NCI-H2196 (cell line): ENCODE measurements around the gene DSCAM.

Experiments
- DNase-seq: peaks from one replicate; lab custom pipeline; 2025; ENCODE audit not compliant: unreplicated experiment; lab: John Stamatoyannopoulos, UW

Gene DSCAM

DNA sequence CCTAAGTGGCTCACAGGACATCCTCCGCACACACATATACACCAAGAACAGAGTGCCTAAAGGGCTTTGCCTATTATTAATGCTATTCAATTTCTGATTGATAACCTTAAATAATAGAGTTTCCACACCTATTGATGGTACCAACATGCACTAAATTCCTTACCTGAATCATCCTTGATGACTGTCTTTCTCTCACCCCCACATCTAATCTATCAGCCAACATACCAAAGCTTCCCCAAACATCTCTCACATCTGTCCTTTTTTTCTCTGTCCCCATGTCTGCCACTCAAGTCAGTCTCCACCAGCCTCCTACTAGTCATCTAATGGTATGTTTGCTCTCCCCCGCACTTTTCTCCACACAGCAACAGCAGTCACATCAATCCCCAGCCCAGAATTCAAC is 174.4 kb downstream of the DSCAM start:
- no peak for DNase-seq

DNA sequence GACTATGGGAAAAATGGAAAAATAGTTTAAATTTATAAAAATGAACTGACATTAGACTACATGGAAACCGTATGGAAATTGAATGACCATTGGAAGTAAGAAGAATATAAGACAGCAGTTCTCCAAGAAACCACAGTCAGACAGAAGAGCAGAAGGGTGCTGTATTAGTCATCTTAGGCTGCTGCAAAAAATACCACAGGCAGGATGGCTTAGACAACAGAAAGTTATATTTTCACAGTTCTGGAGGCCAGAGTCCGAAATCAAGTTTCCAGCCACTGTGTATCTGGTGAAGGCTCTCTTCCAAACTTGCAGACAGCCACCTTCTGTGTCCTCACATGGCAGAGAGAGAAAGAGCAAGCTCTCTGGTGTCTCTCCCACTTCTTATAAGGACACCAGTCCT is 175.2 kb downstream of the DSCAM start:
- DNase-seq = no peak

DNA sequence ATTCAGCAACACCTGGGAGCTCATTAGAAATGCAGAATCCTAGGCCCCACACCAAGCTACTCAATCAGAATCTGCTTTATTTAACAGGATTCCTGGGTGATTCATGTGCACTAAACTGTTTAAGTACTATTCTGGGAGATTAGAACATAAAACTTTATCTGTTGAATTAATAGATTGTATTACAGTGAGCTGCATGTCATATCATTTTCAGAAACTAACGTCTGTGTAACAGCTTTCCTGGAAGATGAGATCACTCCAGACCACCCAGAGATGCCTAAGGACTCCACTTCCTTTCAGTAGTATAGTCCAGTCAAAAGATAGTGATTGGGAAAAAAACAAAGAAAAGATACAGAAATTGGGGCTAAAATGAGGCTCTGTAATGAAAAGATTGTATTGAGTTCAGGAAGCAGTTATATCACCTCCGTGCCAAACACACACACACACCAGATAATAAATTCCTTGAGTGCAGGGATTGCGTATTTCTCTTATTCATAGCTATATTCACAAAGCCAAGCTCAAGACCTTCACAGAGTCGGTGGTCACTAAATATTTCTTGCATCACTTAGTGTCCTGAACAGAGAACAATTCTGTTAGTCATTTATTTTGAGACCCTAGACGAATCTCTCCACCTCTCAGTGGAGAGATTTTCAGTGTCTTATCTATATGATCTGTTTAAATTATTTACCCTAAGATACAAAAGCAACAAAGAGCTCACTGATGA is 178.2 kb downstream of the DSCAM start:
- DNase-seq = no peak

DNA sequence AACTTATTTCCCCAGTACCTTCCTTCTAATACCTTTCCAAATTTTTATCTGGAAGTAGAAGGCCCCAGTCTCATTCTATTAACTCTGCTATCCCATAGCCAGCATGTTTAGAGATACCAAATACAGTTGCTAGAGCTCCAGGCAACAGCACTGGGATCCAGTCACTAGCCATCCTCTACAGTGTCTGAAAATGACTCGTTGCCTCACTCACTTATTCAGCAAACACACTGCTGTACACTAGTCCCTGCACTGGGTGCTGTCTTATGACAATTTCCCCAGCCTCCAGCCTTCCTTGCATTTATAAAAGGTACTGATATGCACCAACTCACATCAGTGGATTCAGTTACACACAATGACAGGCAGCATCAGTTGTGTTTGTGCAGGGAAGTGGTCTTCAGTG is 179.0 kb downstream of the DSCAM start:
- DNase-seq = no peak

DNA sequence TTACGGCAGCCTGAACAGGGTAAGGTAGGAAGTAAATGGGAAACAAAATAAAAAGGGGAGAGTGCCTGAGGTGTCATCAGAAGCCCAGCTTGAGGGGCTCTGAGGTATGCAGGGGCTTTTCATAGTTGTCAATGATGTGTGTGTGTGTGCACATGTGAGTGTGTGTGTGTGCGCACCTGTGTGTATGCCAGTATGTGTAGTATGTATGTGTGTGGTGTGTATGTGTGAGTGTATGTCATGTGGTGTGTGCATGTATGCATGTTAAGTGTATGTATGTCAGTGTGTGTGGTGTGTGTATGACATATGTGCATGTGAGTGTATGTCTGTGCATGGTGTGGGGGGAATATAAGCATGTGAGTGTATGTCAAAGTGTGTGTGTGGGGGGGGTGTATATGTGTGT is 184.1 kb downstream of the DSCAM start:
- no peak for DNase-seq

DNA sequence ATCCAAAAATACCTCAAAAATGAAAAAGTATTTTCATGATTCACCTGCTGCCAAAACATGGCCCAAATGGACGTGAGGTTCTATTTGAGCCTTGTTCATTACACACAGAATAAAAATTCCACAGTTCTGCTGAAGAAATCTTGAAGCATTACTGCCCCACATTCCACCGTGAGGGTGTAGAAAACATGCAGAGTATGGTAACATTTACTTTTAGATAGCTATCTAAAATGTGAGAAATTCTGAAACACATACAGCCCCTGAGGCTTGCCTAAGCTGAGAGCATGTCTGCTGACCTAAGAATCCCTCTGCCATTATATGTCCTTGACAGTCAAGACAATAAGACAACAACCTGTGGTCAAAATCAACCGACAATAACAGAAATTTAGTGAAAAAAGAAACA is 186.5 kb downstream of the DSCAM start:
- no peak for DNase-seq

DNA sequence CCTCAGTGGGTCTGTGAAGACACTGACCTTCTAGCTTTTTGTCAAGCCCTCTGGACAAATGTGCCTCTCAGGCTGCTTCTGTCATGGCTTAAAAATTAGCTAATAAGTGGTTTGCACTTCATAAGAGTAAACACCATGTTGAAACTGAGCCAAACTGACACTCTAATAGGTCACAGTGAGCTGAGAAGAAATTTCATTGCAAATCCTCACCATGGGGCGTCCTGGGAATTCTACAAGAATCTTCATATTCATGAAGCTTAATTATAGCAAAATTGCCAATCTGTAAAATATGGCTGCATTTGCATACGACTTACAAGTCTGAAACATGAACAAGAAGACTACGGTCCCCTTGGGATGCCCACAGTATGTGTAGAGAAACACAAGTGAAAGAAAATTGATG is 188.6 kb downstream of the DSCAM start:
- DNase-seq = no peak

DNA sequence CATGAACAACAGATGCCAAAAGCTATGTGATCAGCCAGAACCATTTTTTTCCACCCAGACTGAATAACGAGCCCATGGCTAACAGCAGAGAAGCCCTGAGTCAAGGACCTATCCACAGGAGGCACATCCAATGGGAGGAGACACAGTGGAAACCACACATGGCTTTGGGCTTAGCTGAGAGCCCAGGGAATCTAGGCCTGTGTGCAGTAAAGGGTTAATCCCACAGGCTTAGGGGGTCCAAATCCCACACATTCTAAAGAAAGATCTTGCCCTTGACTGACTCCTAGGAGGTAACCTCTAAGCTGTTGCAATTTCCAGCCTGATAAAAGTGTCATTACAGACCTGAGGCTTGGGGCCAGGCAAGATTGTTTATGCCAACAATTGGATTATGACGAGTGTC is 194.5 kb downstream of the DSCAM start:
- DNase-seq = no peak

DNA sequence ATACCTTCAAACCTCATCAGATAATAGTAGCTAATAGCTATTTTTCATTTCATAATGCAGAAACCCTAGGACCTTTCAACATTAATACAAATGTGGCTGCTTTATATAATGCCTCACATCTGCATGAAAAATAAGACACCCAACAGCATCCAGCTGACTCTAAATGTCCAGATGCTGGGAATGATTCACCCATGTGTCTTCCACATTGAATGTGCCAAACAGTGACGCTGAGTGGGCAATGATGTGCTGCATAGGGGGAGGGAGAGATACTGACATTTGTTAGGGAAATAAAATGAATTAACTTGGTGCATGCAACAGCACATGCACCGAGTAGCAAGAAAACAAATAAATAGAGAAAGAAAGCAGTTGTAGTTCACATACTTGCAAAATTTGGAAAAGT is 199.3 kb downstream of the DSCAM start:
- DNase-seq = no peak

DNA sequence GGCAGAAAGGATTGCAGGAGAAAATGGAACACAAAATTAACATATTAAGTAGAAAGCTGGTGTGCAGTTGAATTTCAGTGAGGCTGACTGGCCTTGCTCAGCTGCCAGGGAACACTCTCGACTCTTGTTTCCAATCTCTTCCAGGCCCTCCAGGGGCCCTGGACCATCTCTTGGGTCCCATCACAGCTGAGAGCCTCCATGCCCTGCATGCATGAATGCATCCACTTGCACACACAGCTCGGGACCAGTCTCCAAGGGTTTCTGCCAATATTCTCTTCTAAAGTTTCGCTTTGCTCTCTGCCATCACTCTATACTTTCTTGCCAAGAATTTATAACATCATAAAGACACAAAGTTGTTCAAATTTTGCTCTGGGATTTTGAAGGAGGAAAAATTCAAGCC is 200.3 kb downstream of the DSCAM start:
- DNase-seq = no peak

DNA sequence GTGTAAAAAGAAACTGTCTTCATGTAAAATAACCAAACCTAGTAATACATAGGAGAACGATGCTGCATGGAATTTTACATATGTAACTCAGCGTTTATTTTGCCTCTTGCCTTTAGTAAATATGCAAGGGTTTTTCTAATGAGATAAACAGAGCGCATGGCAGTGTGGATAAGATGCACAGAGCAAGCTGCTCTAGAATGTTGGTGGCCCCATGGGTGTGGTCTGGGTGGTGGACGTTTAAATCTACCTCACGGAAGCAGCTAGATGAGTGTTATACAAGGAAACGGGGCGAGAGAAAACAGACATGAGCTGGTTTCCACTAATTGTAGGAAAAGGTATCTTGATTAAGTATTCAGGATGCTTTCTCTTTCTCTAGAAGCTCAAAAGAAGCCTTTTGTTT is 205.9 kb downstream of the DSCAM start:
- no peak for DNase-seq

DNA sequence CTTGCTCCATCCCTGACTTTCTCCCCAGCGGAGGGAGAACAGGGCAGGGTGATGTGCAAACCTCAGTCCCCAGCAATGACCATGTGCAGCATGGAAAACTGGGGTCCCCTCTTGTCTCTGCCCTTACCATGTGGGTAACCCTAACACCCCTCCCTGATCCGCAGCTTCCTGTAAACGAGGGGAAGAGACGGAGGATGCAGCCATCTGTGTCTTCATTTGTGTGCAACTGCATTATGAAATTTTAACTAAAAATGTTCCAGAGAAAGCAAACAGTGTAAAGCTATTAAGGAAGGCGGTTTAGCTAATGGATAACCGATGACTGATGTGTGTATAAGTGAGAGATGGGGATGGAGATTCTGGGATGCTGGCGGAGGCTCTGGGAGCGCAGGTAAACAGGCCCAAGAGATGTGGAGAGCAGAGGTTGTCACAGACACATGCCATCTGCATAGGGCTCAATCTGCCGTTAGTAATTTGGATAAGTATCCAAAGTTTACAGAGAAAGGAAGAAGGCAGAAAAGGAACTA is 206.6 kb downstream of the DSCAM start:
- DNase-seq = no peak

DNA sequence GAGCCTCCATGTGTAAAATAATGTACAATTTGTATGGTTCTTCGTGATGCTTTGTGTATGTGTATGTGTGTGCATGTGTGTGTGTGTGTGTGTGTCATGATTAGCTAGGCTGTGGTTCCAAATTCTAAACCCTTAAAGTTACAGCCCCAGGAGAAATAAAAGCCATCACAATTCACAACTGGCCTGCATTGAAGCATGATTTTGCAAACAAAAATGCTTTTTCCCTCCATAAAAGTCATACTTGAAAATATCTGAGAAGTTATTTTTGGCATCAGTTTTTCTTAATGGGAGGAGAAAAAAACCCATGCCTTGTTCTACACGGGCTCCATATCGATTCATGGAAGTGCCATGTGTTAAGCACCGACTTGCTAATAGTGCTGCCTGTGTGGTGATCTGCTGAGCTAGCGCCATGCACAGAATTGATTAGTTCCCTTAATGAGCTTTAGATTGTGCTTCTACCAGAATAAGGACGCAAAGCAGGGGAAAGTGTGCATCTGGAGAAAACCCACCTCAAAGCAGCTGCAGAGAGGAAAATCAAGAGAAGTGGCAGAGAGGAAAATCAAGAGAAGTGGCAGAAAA is 207.3 kb downstream of the DSCAM start:
- DNase-seq = no peak

DNA sequence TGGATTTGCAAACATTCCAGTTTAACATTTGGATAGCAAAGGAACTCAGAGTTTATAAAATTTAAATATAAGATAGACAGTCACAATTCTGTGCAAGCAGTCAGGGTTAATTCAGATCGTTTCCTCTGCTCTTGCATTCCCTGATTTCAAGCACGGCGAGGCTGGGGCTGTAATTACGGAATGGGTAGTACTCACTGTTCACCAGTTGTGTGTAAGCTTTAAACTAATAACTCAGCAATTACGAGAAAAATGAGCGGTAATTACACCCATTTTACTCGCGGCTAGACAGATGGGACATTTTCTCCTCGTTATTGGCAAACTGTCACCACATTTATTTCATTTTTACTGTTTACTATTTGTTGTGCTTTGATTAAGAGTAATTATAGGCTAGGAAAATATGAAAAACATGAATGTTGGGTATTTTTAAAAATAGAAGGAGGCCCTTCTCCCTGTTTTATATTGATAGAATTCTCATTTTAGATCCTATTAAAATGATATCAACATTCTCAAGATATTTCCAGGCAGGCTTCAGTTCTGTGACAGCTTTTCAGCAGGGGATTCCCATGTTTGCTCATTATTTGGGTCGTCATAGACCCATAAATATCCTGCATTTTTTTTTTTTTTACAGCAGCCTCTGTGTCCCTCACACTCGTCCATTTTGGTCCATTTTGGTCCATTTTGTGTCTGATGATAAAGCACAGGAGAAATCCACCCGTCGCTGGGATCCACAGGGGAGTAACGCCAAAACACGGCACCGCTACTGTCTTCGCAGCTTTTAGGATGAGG is 208.3 kb downstream of the DSCAM start:
- no peak for DNase-seq

DNA sequence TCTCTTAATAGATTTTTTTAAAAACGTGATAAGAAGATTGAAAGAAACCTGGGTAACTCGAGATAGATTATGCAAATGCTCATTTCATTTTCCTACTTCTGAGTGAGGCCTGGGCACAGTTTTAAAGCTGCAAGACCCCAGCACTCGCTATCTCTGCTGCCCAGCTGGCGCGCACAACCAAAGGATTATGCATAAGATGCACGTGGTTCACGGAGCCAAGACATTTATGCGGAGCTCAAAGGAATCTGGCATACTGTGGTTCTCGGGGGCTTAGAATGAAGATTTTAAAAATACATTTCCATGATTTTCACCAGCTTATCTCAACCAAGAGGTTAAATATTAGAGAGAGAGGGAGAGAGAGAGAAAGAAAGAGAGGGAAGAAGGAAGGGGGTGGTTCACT is 210.9 kb downstream of the DSCAM start:
- DNase-seq = no peak

DNA sequence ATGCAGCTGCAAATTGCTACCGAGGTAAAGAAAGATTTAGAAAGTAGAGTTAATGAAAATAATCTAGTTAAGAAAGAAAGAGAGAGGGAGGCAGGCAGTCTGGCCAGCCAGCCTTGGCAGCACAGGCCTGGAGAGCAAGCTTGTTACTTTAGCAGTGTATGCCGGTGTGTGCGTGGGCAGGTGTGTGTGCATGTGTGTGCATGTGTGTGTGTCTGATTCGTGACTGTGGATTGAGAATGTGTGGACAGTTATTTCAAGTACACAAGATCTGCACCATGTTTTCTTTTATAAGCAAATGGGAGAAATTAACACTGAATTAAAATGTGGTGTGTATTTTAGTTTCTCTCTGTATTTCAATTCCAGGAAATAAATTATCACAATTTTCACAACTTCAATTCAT is 211.6 kb downstream of the DSCAM start:
- DNase-seq = no peak

DNA sequence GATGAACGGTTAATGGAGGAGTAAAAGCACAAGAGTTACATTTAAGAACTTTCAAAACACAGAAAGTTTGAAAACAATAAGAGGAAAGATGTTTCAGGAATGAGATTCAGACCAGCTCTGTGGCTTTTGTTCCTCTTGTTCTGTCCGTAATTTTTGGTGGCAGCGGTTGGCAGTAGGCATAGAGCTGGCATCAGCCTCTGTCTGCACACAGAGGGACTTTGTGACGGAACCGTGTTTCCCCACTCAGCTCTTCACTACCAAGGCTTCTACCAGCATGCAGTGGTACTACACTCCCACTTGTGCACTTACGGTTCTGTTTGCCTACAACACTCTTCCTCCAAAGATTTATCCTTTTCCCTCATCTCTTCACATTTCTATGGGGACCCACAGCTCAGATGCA is 212.8 kb downstream of the DSCAM start:
- no peak for DNase-seq

DNA sequence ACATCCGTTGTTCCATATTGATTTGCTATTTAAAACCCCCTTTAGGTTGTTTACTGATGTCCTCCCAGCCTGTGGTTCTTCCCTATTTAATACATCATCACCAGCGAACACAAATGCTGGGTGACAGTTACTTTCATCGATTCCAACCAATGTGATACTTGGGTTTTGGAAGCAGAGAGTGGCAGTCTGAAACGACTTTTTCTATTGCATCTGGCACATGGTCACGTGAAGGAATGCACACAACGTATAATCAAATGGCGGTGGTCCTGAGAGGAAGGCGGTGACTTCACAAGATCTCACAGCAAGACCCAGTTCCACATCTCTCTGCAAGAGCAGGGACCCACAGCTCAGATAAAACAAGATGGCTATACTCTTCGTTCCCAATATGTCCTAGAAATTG is 213.9 kb downstream of the DSCAM start:
- no peak for DNase-seq

DNA sequence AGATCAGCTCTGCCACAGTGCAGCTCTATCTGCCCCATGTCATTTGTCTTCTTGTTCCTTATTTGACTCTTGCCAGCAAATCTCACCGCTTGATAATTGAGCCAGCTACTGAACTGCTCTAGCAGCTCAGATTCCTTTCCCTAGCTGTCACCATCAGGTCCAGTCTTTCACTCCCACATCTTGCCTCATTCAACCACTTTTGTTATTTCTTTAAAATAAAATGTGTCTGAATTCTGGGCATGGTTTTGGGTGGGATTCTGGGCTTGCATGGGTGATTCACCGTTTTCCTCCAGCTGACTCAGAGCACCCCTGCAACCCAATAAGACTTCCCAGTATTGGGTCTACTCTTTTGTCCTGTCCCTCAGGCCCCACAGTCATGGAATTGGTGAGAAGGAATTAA is 215.7 kb downstream of the DSCAM start:
- no peak for DNase-seq

DNA sequence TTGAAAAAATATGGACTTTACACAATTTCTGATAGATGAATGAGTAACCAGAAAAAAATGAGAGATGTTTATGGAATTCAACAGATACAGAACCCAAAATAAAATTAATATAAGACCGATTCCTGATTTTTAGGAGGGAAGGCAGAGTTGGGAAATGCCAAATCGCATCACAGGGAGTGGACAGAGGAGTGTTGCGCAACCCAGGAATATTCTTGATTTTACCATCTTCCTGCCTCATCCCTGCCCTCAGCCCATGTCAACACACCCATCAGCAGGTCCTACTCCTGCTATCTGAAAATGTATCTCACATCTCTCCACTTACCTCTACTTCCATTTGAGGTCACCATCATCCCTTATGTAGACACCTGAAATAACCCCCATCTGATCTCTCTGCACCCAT is 221.0 kb downstream of the DSCAM start:
- no peak for DNase-seq

DNA sequence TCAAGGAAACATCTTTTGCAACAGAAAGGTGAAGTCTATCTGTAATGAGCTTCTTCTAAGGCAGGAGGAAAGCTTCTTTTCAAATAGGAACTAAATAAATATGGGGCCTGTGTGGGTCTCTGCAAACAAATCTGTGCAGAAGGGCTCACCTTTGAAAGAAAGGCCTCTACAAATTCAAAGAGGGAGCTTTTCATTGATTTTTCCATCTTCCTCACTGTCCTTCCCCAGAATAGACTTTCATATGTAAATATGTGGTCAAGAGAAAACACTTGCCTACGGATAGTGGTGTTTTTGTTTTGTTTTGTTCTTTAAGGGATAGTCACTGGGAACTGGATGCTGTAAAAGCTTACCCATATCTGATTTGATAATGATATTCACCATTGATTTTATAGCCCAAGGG is 223.4 kb downstream of the DSCAM start:
- DNase-seq = no peak

DNA sequence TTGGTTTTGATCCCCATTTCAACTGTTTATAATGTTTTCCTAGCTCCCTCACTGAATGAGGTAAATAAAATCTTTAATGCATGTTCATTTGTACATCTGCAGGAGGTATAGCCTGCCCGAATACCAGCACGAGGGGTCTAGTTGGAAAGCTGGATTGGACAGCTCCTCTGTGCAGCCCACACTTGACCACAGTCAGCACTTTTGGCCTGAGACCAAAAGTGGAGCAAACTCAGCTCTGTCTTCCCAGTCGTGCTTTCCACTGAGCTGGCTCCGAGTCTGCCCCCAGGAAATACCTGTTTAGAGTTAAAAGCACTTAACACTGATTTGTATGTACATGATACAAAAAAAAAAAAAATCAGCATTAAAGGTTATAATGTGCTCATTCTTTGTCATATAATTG is 224.4 kb downstream of the DSCAM start:
- DNase-seq = no peak
